Endothelial cell of umbilical vein (primary cell): ENCODE data around the gene GNB1.

Experiments used
- CTCF ChIP-seq, 2 donors: IDR thresholded peaks; 1 replicate in 1 of 2; 2 replicates in 1 of 2; pipeline ENCODE4 v1.5.1; 2011; ENCODE audit warnings: low read length in 2 of 2, mild to moderate bottlenecking in 2 of 2, moderate library complexity in 2 of 2, control low read depth in 1 of 2, inconsistent platforms in 1 of 2, low read depth in 1 of 2; ENCODE audit not compliant: insufficient read depth in 1 of 2; ENCODE audit errors: extremely low read depth in 1 of 2
- EZH2 ChIP-seq: IDR thresholded peaks from 2 replicates; pipeline ENCODE4 v1.6.1; 2012; ENCODE audit warnings: borderline replicate concordance, low read depth, mild to moderate bottlenecking, moderate library complexity, low read length, inconsistent platforms; ENCODE audit not compliant: severe bottlenecking
- GATA2 ChIP-seq: IDR thresholded peaks from 2 replicates; pipeline ENCODE4 v1.7.0; 2011; ENCODE audit warnings: low read depth, mild to moderate bottlenecking, moderate library complexity, mixed read lengths, low read length; ENCODE audit not compliant: insufficient read length, insufficient read depth
- MAX ChIP-seq: IDR thresholded peaks from 2 replicates; pipeline ENCODE4 v1.6.1; 2011; ENCODE audit not compliant: insufficient read depth, insufficient read length
- POLR2A ChIP-seq: IDR thresholded peaks from 2 replicates; pipeline ENCODE4 v1.6.1; 2012; ENCODE audit warnings: low read depth, mild to moderate bottlenecking, control low read depth, low read length
- POLR2AphosphoS5 ChIP-seq: IDR thresholded peaks from 2 replicates; pipeline ENCODE4 v1.6.1; 2012; ENCODE audit warnings: low read depth, mild to moderate bottlenecking, control low read depth, low read length, moderate library complexity; ENCODE audit not compliant: insufficient read depth

GRCh38 chr1:1808206-1808605 lies 82.7 kb downstream of the GNB1 start:
- no peak for TF ChIP-seq CTCF (IDR thresholded peaks at IDR 0.05; ENCODE audit: extremely low read depth in 1 of 2, insufficient read depth in 1 of 2, low read depth in 1 of 2, low read length in 2 of 2)
- TF ChIP-seq EZH2: no peak
- no peak for TF ChIP-seq GATA2
- TF ChIP-seq POLR2A: no peak
- TF ChIP-seq MAX: no peak
- TF ChIP-seq POLR2AphosphoS5: no peak
